HG03442 (cell line): ENCODE results near the gene TNS1.

Experiments used
- ATAC-seq: cut with Tn5 transposase; IDR thresholded peaks from one replicate; pipeline ENCODE4 v1.9.1; 2021; ENCODE audit warnings: mild to moderate bottlenecking, moderate library complexity; ENCODE audit not compliant: unreplicated experiment

Gene TNS1

DNA sequence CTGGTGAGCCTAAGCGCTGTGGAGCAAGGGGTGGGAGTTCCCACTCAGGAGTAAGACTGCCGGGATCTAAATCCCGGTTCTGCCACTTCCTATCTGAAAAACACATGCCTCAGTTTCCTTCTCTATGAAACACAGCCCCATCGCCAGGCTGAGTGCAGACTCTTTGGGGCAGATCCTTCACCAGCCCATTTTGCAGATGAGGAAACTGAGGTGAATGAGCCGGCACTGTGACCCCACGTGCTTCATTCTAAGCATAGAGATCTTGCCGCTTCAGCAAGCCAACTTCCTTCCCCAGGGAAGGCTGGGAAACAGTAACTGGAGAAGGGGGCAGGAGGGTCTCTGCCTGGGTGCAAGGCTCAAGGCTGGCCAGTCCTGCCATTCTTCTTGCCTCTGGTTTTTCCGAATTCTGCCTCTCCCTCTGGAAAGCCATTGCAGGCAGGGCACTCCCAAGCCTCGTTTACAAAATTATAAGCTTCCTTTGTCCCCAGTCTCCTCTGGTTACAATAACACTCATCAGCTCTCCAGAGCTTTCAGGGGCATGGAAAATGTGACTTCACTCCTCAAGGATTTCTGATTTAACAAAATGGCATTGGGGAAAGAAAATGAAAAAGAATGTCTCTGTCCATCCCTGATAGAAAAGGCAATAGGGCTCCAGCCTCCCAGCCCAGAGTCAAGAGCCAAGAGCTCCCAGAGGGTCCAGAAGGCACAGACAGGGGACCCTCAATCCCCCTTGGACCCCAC lies 249.2 kb downstream of the TNS1 start:
- ATAC-seq, result no peak

DNA sequence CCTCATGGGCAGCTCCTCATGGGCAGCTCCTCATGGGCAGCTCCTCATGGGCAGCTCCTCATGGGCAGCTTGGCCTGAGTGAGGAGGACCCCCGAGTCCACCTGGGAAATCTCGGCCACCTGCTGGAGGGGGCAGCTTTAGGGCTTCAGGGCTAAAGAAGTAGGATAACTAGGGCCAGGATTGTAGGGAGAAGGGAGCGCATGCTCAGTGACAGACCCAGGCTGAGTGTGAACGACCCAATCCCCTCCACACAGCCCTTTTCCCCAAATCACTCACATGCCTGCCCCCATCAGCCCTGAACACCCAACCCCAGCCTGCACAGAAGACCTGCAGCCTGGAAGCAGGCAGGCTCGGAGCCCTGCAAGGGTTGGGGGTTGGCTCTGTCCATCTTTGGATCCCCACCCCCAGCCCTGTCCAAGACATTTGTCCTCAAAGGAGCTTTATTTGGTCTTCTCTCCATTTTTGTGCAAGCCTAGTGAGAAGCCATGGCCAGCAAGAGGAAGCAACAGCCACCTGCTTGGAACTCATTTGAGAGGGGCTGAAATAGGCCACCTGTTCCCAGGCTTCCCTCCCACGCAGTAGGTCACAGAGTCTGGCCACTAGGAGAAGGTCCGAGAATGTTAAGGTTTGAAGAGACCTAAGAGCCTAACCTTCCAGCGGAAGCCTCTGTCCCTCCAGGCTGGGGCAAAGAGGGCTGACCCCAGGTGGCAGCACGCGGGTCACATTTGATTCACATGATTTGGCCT lies 249.9 kb downstream of the TNS1 start:
- no peak for ATAC-seq

DNA sequence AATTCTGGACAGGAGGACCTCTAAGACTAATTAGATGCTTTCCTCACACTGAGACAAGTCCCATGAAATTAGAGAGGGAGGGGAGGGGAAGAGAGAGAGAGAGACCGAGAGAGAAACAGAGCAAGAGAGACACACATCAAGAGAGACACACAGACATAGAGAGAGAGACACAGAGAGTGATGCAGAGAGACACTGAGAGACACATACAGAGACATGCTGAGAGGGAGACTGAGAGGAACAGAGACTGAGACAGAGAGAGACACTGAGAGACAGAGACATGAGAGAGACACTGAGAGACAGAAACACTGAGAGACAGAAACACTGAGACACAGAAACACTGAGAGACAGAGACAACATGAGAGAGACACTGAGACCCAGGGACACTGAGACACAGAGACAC lies 250.8 kb downstream of the TNS1 start:
- ATAC-seq, result no peak

DNA sequence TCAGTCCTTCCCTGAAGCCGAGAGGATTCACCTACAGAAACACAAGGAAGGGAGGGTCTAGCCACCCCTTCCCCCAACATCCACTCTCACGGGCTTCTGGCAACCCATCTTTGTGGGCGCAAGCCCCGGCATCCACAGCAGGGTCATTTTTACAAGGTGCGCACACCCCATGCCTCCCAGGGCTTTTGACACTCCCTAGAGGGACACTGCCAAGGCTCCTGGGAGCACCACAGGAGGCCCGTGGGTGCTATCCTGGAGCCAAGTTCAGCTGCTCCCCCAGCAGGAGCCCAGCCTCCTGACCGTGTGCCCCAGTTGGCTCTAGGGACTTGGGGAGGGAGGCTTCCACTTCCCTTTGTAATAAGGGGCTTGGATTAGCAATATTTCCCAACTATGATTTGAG lies 251.6 kb downstream of the TNS1 start:
- ATAC-seq, result no peak
